A673 (cell line): ENCODE data around the gene PARD6G.

ENCODE experiments used
- EZH2 ChIP-seq: fragments of 200-600 bp; sonication (generic); IDR thresholded peaks from 2 replicates; pipeline ENCODE4 v1.6.1; 2017; ENCODE audit warnings: borderline replicate concordance, low read depth, mild to moderate bottlenecking, mixed read lengths, antibody characterized with exemption, low read length; ENCODE audit not compliant: poor library complexity, severe bottlenecking
- TF ChIP-seq, protein P1 (sequence below): fragments of 300-800, 200-600 bp; sonication (generic); conservative IDR thresholded peaks from 2 replicates; pipeline ENCODE4 v1.5.1; 2017; ENCODE audit warnings: low read depth, mild to moderate bottlenecking, antibody characterized with exemption, low read length, moderate library complexity, mixed read lengths

DNA sequence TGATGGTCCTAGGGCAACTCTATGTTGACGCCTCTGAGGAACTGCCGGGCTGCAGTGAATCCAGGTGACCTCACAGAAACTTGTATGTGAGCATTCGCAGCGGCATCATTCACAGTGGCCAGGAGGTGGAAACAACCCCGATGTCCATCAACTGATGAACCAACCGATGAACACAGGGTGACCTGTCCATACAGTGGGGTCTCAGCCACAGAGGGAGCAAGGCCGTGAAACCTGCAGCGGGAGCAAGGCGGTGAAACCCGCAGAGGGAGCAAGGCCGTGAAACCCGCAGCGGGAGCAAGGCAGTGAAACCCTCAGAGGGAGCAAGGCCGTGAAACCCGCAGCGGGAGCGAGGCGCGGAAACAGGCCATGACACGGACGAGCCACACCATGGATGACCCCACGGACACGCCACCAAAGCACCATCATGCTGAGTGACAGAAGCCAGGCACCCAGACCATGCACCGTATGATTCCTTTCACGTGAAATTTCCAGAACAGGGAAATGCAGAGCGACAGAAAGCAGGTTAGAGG, 63.0 kb downstream of the PARD6G start:
- TF ChIP-seq, protein P1, sequence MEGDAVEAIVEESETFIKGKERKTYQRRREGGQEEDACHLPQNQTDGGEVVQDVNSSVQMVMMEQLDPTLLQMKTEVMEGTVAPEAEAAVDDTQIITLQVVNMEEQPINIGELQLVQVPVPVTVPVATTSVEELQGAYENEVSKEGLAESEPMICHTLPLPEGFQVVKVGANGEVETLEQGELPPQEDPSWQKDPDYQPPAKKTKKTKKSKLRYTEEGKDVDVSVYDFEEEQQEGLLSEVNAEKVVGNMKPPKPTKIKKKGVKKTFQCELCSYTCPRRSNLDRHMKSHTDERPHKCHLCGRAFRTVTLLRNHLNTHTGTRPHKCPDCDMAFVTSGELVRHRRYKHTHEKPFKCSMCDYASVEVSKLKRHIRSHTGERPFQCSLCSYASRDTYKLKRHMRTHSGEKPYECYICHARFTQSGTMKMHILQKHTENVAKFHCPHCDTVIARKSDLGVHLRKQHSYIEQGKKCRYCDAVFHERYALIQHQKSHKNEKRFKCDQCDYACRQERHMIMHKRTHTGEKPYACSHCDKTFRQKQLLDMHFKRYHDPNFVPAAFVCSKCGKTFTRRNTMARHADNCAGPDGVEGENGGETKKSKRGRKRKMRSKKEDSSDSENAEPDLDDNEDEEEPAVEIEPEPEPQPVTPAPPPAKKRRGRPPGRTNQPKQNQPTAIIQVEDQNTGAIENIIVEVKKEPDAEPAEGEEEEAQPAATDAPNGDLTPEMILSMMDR = no peak
- TF ChIP-seq EZH2 = no peak
